Left ventricle myocardium inferior (tissue), 1 donor: ENCODE results near the gene ZNF644. TPM values are rescaled to one million over a fixed set of nuclear protein-coding genes. Genes with fewer than 3 reads are reported as not detected.

Experiments used
- DNase-seq: peaks from one replicate; pipeline ENCODE4 v3.0.0-alpha.2; 2020
- H3K27ac ChIP-seq: fragments of 200-600 bp; replicated peaks from 2 replicates; pipeline ENCODE4 v1.8.0; 2021
- H3K27me3 ChIP-seq: fragments of 200-600 bp; 2 replicates; pipeline ENCODE4 v1.8.0; 2021; ENCODE audit warnings: low read depth
- H3K36me3 ChIP-seq: fragments of 200-600 bp; 2 replicates; pipeline ENCODE4 v1.8.0; 2021
- H3K4me1 ChIP-seq: fragments of 200-600 bp; 2 replicates; pipeline ENCODE4 v1.8.0; 2021
- H3K4me3 ChIP-seq: fragments of 200-600 bp; 2 replicates; pipeline ENCODE4 v1.8.0; 2021; ENCODE audit warnings: mild to moderate bottlenecking, moderate library complexity
- H3K9me3 ChIP-seq: fragments of 200-600 bp; replicated peaks from 2 replicates; pipeline ENCODE4 v1.8.0; 2021
- intact Hi-C: fragments of 100-400 bp; cut with micrococcal nuclease; formaldehyde crosslinking; loops from one replicate; pipeline ENCODE4 v1.11.0; 2022
- total RNA-seq: library from RNA; stranded (reverse); fragmentation: NEBNext Ultra II Directional; extraction: Animal tissue kit (Norgen Biotek cat#: 25700); gene quantifications from one replicate; pipeline ENCODE4 v1.2.1, GENCODE V29; 2021
- TF ChIP-seq, protein P1 (sequence below): fragments of 200-600 bp; IDR thresholded peaks from 2 replicates; pipeline ENCODE4 v1.8.0; 2021; ENCODE audit warnings: antibody characterized with exemption, mild to moderate bottlenecking, borderline replicate concordance
- donor health status: DM: no; HTN: yes; CAD: no; lungs with severe emphysema.

The ZNF644 gene
- total RNA-seq, 1 donor from 2014 or later, result 23.3 TPM

- H3K9me3 ChIP-seq, result no peaks in the 10 kb centered on the region
- TF ChIP-seq, protein P1, sequence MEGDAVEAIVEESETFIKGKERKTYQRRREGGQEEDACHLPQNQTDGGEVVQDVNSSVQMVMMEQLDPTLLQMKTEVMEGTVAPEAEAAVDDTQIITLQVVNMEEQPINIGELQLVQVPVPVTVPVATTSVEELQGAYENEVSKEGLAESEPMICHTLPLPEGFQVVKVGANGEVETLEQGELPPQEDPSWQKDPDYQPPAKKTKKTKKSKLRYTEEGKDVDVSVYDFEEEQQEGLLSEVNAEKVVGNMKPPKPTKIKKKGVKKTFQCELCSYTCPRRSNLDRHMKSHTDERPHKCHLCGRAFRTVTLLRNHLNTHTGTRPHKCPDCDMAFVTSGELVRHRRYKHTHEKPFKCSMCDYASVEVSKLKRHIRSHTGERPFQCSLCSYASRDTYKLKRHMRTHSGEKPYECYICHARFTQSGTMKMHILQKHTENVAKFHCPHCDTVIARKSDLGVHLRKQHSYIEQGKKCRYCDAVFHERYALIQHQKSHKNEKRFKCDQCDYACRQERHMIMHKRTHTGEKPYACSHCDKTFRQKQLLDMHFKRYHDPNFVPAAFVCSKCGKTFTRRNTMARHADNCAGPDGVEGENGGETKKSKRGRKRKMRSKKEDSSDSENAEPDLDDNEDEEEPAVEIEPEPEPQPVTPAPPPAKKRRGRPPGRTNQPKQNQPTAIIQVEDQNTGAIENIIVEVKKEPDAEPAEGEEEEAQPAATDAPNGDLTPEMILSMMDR, result no peak
- no peaks in the 10 kb centered on the region for H3K27me3 ChIP-seq
- DNase-seq, result no peak
- peaks cover 85% of the 10 kb centered on the region for H3K4me1 ChIP-seq
- H3K36me3 ChIP-seq, result no peaks in the 10 kb centered on the region
- H3K4me3 ChIP-seq, result no peak overlapping the region
- H3K27ac ChIP-seq, result no peak overlapping the region
- intact Hi-C loops, result no loop called here
Observed at GRCh38 chr1:91012196-91012595, 9.6 kb downstream of the ZNF644 start.

GRCh38 chr1:91011726-91012125 lies 10.1 kb downstream of the ZNF644 start:
- Histone ChIP-seq H3K27ac (no peak overlapping the region), H3K9me3 (no peaks in the 10 kb centered on the region), H3K4me1 (peaks cover 80% of the 10 kb centered on the region), H3K36me3 (no peaks in the 10 kb centered on the region), H3K4me3 (no peak overlapping the region), H3K27me3 (no peaks in the 10 kb centered on the region)
- intact Hi-C loops, result no loop called here
- no peak for DNase-seq
- TF ChIP-seq, protein P1, result no peak

GRCh38 chr1:91007827-91008226 lies 14.0 kb downstream of the ZNF644 start:
- TF ChIP-seq, protein P1, result no peak
- no peak overlapping the region for H3K27ac ChIP-seq
- DNase-seq, result no peak
- intact Hi-C loops, result no loop called here
- H3K27me3 ChIP-seq, result no peaks in the 10 kb centered on the region
- peaks cover 50% of the 10 kb centered on the region for H3K4me1 ChIP-seq
- no peak overlapping the region for H3K4me3 ChIP-seq
- H3K36me3 ChIP-seq, result no peaks in the 10 kb centered on the region
- H3K9me3 ChIP-seq, result peaks cover 14% of the 10 kb centered on the region

- no peak overlapping the region for H3K4me3 ChIP-seq
- peaks cover 43% of the 10 kb centered on the region for H3K4me1 ChIP-seq
- no peaks in the 10 kb centered on the region for H3K27me3 ChIP-seq
- H3K27ac ChIP-seq, result no peak overlapping the region
- TF ChIP-seq, protein P1, result no peak
- H3K9me3 ChIP-seq, result peaks cover 20% of the 10 kb centered on the region
- intact Hi-C loops, result no loop called here
- no peak for DNase-seq
- H3K36me3 ChIP-seq, result no peaks in the 10 kb centered on the region
Observed at GRCh38 chr1:91007092-91007491, 14.7 kb downstream of the ZNF644 start.

- Histone ChIP-seq H3K36me3 (no peaks in the 10 kb centered on the region), H3K4me3 (no peak overlapping the region), H3K27ac (no peak overlapping the region), H3K4me1 (peaks cover 35% of the 10 kb centered on the region), H3K9me3 (peaks cover 22% of the 10 kb centered on the region), H3K27me3 (no peaks in the 10 kb centered on the region)
- intact Hi-C loops, result no loop called here
- TF ChIP-seq, protein P1, result no peak
- DNase-seq, result no peak
Observed at GRCh38 chr1:91006113-91006908, 15.5 kb downstream of the ZNF644 start.
